Neural progenitor cell (in vitro differentiated cells): ENCODE data around the gene SLC6A11. TPM values are rescaled to one million over a fixed set of nuclear protein-coding genes. Genes with fewer than 3 reads are reported as not detected.

Experiments
- DNase-seq: peaks from one replicate; pipeline ENCODE4 v3.0.0-alpha.2; 2016; ENCODE audit warnings: low spot score
- H2AFZ ChIP-seq: fragments of 200-600 bp; sonication (generic); replicated peaks from 2 replicates; pipeline ENCODE4 v1.6.1; 2016; ENCODE audit warnings: antibody characterized with exemption
- H3F3A ChIP-seq: fragments of 200-600 bp; sonication (generic); 2 replicates; pipeline ENCODE4 v1.6.1; 2016; ENCODE audit warnings: antibody characterized with exemption, low read depth
- H3K27ac ChIP-seq: fragments of 200-600 bp; sonication (generic); 2 replicates; pipeline ENCODE4 v1.5.1; 2016; ENCODE audit warnings: mild to moderate bottlenecking
- H3K27me3 ChIP-seq: fragments of 200-600 bp; sonication (generic); 2 replicates; pipeline ENCODE4 v1.6.1; 2016; ENCODE audit warnings: mild to moderate bottlenecking, moderate library complexity
- H3K36me3 ChIP-seq: fragments of 200-600 bp; sonication (generic); 2 replicates; pipeline ENCODE4 v1.5.1; 2016
- H3K4me1 ChIP-seq: fragments of 200-600 bp; sonication (generic); 2 replicates; pipeline ENCODE4 v1.6.1; 2016; ENCODE audit warnings: mixed run types
- H3K4me2 ChIP-seq: fragments of 200-600 bp; sonication (generic); 2 replicates; pipeline ENCODE4 v1.6.1; 2016
- H3K4me3 ChIP-seq: fragments of 200-600 bp; sonication (generic); 2 replicates; pipeline ENCODE4 v1.5.1; 2016
- H3K79me2 ChIP-seq: fragments of 200-600 bp; sonication (generic); 2 replicates; pipeline ENCODE4 v1.6.1; 2016; ENCODE audit warnings: low read depth
- H3K9ac ChIP-seq: fragments of 200-600 bp; sonication (generic); 2 replicates; pipeline ENCODE4 v1.6.1; 2016
- H3K9me3 ChIP-seq: fragments of 200-600 bp; sonication (generic); 2 replicates; pipeline ENCODE4 v1.5.1; 2016; ENCODE audit warnings: low read depth
- H4K20me1 ChIP-seq: fragments of 200-600 bp; sonication (generic); 2 replicates; pipeline ENCODE4 v1.6.1; 2016; ENCODE audit warnings: low read depth
- H3K27ac Mint-ChIP-seq: 3 replicates; pipeline ENCODE4 v1.8.0; 2021; ENCODE audit warnings: mixed read lengths
- H3K27me3 Mint-ChIP-seq: 2 replicates; pipeline ENCODE4 v1.8.0; 2022; ENCODE audit warnings: low read depth, mild to moderate bottlenecking, inconsistent platforms, moderate library complexity, mixed read lengths; ENCODE audit not compliant: insufficient read depth
- H3K36me3 Mint-ChIP-seq: 3 replicates; pipeline ENCODE4 v1.8.0; 2021; ENCODE audit warnings: mixed read lengths
- H3K4me1 Mint-ChIP-seq: 3 replicates; pipeline ENCODE4 v1.8.0; 2021; ENCODE audit warnings: mixed read lengths
- H3K4me3 Mint-ChIP-seq: 3 replicates; pipeline ENCODE4 v1.8.0; 2021; ENCODE audit warnings: mild to moderate bottlenecking, moderate library complexity, mixed read lengths
- H3K9me3 Mint-ChIP-seq: 3 replicates; pipeline ENCODE4 v1.8.0; 2020; ENCODE audit warnings: mixed read lengths
- EZH2 ChIP-seq: fragments of 200-600 bp; sonication (generic); IDR thresholded peaks from 2 replicates; pipeline ENCODE4 v1.6.1; 2017; ENCODE audit warnings: antibody characterized with exemption, mild to moderate bottlenecking, moderate library complexity
- EZH2phosphoT487 ChIP-seq: fragments of 200-600 bp; sonication (generic); IDR thresholded peaks from 2 replicates; pipeline ENCODE4 v1.6.1; 2017; ENCODE audit warnings: antibody characterized with exemption
- total RNA-seq: library from RNA; depleted of rRNA; stranded (reverse); fragments of >200 nt; gene quantifications from 2 replicates; pipeline ENCODE4 v1.2.3, GENCODE V29; 2015; ENCODE audit warnings: low replicate concordance
- TF ChIP-seq, protein P1 (sequence below): fragments of 200-600 bp; sonication (generic); IDR thresholded peaks from 2 replicates; pipeline ENCODE4 v1.5.1; 2017; ENCODE audit warnings: antibody characterized with exemption, mild to moderate bottlenecking

SLC6A11 gene
- total RNA-seq, 1 donor from 2014 or later: 0.86 TPM

- Histone ChIP-seq H3K4me3 (no peak overlapping the region), H3K36me3 (no peaks in the 10 kb centered on the region), H2AFZ (no peak overlapping the region), H3K9me3 (peaks cover 12% of the 10 kb centered on the region), H3K79me2 (no peaks in the 10 kb centered on the region), H3K4me1 (peaks cover 3% of the 10 kb centered on the region), H3K9ac (no peak overlapping the region), H3K27me3 (no peaks in the 10 kb centered on the region), H4K20me1 (no peaks in the 10 kb centered on the region), H3K27ac (no peak overlapping the region), H3F3A (no peaks in the 10 kb centered on the region), H3K4me2 (no peak overlapping the region)
- Mint-ChIP-seq H3K4me3 (no peak overlapping the region), H3K27ac (no peak overlapping the region), H3K27me3 (no peaks in the 10 kb centered on the region), H3K4me1 (no peaks in the 10 kb centered on the region), H3K36me3 (no peaks in the 10 kb centered on the region), H3K9me3 (peaks cover 16% of the 10 kb centered on the region)
- DNase-seq: no peak
- TF ChIP-seq EZH2phosphoT487 (no peak), EZH2 (no peak)
- TF ChIP-seq, protein P1, sequence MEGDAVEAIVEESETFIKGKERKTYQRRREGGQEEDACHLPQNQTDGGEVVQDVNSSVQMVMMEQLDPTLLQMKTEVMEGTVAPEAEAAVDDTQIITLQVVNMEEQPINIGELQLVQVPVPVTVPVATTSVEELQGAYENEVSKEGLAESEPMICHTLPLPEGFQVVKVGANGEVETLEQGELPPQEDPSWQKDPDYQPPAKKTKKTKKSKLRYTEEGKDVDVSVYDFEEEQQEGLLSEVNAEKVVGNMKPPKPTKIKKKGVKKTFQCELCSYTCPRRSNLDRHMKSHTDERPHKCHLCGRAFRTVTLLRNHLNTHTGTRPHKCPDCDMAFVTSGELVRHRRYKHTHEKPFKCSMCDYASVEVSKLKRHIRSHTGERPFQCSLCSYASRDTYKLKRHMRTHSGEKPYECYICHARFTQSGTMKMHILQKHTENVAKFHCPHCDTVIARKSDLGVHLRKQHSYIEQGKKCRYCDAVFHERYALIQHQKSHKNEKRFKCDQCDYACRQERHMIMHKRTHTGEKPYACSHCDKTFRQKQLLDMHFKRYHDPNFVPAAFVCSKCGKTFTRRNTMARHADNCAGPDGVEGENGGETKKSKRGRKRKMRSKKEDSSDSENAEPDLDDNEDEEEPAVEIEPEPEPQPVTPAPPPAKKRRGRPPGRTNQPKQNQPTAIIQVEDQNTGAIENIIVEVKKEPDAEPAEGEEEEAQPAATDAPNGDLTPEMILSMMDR: no peak
Measured at GRCh38 chr3:10910367-10910766, 94.3 kb downstream of the SLC6A11 start.

DNA sequence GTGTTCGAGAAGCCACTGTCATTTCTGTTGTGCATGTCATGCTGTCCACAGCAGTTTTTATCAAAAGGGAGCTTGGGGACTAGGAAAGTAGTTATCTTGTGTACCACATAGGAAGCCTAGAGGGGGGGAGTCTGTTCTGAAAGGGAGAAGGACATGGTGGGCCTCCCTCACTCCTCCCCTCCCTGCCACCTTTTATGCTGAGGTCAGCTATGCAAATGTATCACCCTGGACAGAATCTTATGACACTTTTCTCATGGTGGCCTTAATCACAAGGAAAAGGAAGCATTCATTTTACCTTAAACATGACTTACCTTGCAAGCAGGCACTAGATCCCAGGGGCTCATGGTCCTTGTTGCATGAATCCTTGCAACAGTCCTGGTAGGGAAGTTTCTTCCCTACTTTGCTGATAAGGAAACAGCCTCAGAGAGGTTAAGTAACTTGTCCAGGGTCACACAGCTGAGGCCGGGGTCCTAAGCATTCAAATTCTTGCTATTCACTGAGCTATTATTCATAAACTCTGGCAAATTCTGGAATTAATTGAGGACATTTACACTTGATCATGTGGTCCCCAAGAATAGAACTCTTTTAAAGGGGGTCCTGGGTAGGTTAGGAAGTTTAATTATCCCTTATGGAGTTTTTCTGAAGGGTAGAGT lies 95.4 kb downstream of the SLC6A11 start:
- peaks cover 12% of the 10 kb centered on the region for H3K9me3 Mint-ChIP-seq
- no peaks in the 10 kb centered on the region for H3K27me3 ChIP-seq
- TF ChIP-seq, protein P1: no peak
- TF ChIP-seq EZH2phosphoT487 (no peak), EZH2 (no peak)
- no peaks in the 10 kb centered on the region for H3F3A ChIP-seq
- no peak overlapping the region for H3K4me3 ChIP-seq
- no peak overlapping the region for H3K27ac ChIP-seq
- DNase-seq: no peak
- no peak overlapping the region for H3K4me2 ChIP-seq
- peaks cover 3% of the 10 kb centered on the region for H3K4me1 ChIP-seq
- no peak overlapping the region for H2AFZ ChIP-seq
- H4K20me1 ChIP-seq: no peaks in the 10 kb centered on the region
- H3K27me3 Mint-ChIP-seq: no peaks in the 10 kb centered on the region
- H3K36me3 Mint-ChIP-seq: no peaks in the 10 kb centered on the region
- H3K4me1 Mint-ChIP-seq: no peaks in the 10 kb centered on the region
- H3K36me3 ChIP-seq: no peaks in the 10 kb centered on the region
- no peaks in the 10 kb centered on the region for H3K79me2 ChIP-seq
- H3K4me3 Mint-ChIP-seq: no peak overlapping the region
- no peak overlapping the region for H3K27ac Mint-ChIP-seq
- H3K9me3 ChIP-seq: peaks cover 12% of the 10 kb centered on the region
- no peak overlapping the region for H3K9ac ChIP-seq

GRCh38 chr3:10912786-10913185 lies 96.8 kb downstream of the SLC6A11 start:
- Histone ChIP-seq H3K4me1 (peaks cover 3% of the 10 kb centered on the region), H3K27me3 (no peaks in the 10 kb centered on the region), H3K9me3 (peaks cover under 1% of the 10 kb centered on the region), H3K4me2 (no peak overlapping the region), H3F3A (no peaks in the 10 kb centered on the region), H3K9ac (no peak overlapping the region), H3K27ac (no peak overlapping the region), H3K79me2 (no peaks in the 10 kb centered on the region), H3K36me3 (no peaks in the 10 kb centered on the region), H3K4me3 (no peak overlapping the region), H2AFZ (no peak overlapping the region), H4K20me1 (no peaks in the 10 kb centered on the region)
- no peak for TF ChIP-seq EZH2phosphoT487
- TF ChIP-seq, protein P1: no peak
- no peak for TF ChIP-seq EZH2
- Mint-ChIP-seq H3K9me3 (peaks cover 2% of the 10 kb centered on the region), H3K27ac (no peak overlapping the region), H3K4me3 (no peak overlapping the region), H3K27me3 (no peaks in the 10 kb centered on the region), H3K36me3 (no peaks in the 10 kb centered on the region), H3K4me1 (peaks cover 4% of the 10 kb centered on the region)
- no peak for DNase-seq
